ENCODE data around the gene CCSER2. TPM values are rescaled to one million over a fixed set of nuclear protein-coding genes. Genes with fewer than 3 reads are reported as not detected.
A peak's percentile ranks its signal among the peaks of the same experiment; 100 is the strongest.
"Not testable (repeated sequence)": the region's sequence is repeated elsewhere in the genome, so short reads cannot be mapped to it uniquely, and the experiment has no call there.

CCSER2 gene
- total RNA-seq, 1 experiment from 2014 or later: 14.5 TPM

DNA sequence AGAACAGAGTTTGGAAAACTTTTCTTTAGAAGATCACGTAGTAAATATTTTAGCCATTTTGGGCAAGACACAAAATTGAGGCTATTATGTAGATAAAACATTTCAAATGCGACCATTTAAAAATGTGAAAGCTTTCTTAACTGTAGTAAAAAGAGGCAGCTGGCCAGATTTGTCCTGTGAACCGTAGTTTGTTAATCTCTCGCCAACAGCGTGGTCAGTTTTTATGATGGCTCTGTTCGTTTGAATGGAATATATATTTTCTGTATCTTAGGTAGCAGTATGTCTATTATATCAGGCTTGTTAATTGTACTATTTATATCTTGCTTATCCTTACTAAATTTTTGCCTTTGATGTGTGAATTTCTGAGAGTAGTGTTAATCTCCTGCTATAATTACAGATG, 124.9 kb downstream of the CCSER2 start:
- no peak for DNase-seq (ENCODE audit: low read depth)

DNA sequence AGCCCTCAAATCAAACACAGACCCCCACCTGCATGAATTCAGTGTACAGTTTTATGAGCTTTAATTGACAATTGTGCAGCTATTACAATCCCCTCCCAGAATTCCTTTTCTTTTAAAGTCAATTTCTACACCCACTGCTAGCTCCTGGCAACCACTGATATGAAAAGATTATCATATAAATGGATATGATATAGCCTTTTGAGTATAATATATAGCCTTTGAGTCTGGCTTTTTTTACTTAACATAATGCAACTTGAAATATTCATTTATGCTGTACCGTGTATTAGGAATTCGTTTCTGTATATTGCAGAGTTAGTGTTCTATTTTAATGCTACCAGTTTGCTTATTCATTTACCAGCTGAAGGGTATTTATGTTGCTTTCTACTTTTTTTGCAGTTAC, 127.7 kb downstream of the CCSER2 start:
- no peak for DNase-seq (ENCODE audit: low read depth)

DNA sequence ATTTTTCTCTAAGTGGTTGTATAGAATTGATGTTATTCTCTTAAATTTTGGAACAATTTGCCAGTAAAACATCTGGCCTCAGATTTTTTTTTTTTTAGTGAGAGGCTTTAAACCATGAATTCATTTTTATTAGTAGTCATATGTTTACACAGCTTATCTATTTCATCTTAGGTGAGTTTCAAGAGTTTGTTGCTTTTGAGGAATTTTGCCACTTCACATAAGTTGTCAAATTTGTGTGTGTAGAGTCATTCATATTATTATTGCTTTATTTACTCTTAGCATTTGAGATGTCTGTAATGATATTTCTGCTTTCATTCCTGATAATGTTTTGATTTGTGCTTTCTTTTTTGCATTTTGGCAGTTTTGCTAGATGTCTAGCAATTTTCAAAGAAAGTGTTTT, 132.1 kb downstream of the CCSER2 start:
- DNase-seq (ENCODE audit: low read depth): no peak

DNA sequence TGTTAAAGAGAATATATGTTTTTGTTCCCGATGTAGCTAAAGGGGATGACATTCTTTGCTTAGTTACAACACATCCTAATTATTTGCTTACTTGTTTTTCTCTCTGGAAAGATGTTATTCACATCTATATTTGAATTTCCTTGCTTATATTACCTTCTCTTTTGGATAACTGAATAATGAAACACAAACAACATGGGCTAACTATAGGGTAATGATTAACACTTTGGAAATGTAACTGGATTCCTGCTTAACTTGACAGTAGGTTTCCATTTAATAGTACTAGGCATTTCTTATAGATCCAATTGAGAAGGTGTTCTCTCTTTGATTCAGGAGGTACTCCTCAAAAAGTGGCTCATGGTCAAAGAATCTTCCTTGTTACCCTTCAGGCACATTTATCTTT, 141.1 kb downstream of the CCSER2 start:
- no peak for DNase-seq (ENCODE audit: low read depth)

DNA sequence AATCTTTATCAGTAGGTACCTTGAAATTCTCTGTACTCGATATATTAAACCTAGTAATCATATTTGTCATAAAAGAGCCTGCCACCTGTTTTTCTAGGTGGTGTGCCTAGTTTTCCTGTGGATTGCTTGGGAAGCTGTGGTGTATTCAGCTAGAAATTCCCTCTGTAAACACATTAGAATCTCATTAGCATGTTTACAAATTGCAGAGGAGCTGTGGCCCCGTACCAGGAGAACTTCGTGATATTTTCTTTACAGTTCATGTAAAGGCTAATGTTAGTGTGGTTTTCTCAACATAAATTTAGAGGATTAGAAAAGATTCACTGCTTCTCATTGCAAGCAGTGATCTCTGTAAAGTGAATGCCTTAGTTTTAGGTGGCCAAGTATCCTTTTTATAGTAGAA, 144.7 kb downstream of the CCSER2 start:
- DNase-seq (ENCODE audit: low read depth): no peak

DNA sequence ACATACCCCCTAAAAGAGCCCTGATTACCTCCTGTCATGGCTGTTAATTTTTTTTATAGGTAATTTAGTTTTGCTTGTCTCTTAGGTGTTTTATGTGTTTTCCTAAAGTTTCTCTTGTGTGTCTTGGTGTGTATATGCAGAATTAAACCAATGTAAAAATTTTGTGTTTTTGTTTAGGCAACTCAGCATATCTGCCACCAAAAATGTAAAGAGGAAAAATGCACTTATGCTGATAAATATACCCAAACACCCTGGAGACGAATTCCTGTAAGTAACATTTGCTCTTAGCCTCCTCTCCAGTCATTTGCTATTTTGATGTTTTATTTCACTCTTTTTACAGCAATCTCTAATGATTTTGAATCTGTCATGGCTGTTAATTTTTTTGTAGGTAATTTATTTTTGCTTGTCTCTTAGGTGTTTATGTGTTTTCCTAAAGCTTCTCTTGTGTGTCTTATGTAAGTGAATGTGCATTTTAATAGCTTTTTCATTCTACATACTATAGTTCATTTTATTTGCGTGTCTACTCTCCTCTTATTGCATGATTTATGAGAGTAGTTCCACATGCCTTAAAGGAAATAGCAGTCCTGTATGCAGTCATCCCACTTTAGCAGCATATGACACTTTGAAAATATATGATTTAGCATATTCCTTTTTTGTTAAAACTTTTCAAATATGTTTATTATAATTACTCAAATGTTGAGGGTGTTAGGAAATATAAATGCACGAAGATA, 149.2 kb downstream of the CCSER2 start:
- no peak for DNase-seq (ENCODE audit: low read depth)

DNA sequence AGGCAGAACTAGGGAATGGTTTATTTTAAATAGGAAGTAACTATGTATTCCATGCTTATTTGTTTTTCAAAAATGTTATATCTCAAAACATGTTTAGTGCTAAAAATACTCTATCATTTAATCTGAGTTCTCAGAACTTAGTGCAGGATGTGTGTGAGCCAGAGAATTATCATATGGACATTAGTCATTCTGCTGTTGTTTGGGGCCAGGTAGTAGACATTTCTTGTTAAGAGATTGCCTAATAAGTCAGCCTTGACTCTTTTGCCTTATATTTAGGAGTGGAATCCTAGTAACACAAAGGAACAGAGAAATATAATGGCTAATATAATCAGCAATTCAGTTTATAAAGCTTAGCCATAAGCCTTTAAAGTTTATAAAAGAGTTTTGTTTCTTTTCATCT, 149.8 kb downstream of the CCSER2 start:
- no peak for DNase-seq (ENCODE audit: low read depth)

DNA sequence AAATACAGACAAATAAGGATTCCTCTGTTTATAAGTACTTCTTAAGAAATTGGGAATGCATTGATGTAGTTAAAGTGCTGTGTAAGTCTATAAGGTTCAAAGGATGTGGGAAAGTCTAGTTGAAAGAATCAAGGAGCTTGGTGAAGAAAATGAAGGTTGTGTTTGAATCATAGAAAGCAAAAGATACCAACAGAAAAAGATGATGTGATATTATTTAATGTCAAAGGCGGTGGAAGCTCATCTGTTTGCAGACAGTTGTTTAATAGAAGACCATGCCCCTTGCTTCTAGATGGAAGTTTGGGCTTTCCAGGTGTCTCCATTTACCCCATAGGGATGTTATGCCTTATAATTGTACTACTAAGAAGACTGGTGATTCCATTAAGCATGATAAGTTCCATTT, 150.3 kb downstream of the CCSER2 start:
- no peak for DNase-seq (ENCODE audit: low read depth)

DNA sequence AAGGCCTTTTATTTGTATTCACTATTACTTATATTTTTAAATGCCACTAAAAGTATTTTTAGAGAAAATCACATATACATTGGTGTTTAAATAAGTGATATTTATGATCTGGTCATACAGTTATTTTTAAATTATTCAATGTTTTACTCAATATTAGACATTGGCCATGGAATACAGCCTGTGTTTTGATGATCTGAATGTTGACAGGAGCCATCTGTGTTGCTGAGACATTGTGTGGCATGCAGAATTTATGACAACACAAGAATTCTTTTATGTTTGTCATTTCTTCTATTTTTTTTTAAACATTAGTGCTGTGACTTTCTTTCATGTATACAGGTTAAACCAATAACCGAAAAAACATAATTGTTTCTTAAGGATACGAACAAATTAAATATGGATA, 156.2 kb downstream of the CCSER2 start:
- no peak for DNase-seq (ENCODE audit: low read depth)

DNA sequence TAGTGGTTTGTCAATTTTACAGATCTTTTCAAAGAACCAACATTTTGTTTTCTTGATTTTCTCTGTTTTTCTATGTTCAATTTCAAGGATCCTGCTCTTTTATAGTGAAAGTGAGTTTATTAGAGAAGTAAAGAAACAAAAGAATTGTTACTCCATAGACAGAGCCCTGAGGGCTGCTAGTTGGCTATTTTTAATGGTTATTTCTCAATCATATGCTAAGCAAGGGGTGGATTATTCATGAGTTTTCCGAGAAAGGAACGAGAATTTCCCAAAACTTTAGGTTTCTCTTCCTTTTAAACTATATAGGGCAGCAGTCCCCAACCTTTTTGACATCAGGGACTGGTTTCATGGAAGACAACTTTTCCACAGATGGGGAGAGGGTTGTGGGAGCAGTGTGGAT, 165.0 kb downstream of the CCSER2 start:
- DNase-seq (ENCODE audit: low read depth): no peak

DNA sequence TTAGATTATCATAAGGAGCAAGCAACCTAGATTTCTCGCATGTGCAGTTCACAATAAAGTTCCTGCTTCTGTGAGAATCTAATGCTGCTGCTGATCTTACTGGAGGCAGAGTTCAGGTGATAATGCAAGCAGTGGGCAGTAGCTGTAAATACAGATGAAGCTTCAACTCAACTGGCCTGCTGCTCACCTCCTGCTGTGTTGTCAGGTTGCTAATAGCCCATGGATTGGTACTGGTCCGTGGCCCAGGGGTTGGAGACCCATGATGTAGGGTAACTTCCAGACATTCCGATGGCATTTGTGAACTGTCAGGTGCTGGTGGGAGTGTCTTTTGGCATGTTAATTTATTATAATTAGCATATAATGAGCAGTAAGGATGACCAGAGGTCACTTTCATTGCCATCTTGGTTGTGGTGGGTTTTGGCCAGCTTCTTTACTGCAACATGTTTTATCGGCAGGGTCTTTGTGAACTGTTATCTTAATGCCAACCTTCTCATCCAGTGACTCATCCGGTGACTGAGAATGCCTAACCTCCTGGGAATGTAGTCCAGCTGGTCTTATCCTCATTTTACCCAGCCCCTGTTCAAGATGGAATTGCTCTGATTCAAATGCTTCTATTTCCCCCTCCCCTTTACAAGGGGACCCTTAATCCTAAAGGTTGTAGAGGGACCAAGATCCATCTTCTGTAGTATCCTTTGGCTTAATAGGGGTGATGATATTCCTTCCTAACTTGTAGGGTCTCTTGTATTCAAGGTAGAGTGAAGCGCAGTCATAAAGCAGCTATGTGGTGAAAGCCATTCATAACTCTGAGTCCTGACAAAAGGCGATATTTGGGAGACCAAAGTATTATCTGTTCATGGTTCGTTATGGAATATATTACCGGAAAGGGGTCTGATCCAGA, 165.8 kb downstream of the CCSER2 start:
- DNase-seq (ENCODE audit: low read depth): peak; percentile 77

DNA sequence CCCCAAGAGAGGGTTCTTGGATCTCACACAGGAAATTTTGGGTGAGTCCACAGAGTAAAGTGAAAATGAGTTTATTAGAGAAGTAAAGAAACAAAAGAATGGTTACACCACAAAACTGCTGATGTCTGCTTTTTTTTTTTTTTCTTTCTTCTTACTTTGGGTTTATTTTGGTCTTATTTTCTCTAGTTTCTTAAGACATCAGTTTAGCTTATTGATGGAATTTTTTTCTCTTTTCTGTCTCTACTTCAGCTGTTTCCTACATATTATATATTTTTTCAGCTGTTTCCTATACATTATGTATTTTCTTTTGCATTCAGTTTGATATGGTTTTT, 166.4 kb downstream of the CCSER2 start:
- DNase-seq (ENCODE audit: low read depth): no peak

DNA sequence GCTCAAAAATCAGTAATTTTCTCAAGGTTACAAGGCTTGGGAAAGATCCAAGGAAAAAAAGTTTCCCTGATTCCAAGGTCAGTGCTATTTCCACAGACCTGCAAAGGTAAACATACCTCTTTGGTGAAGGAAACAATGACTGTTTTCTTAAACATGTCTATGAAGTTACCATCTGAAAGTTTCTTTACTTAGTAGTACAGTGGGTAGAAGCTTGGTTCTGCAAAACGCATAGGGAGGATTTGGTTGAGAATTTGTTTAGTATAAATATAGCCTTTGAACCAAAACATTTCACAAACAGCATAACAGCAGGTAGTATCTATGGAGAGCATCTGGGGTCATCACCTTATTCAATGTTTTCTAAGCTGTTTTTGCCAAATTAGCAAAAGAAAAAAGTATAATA, 169.6 kb downstream of the CCSER2 start:
- no peak for DNase-seq (ENCODE audit: low read depth)

DNA sequence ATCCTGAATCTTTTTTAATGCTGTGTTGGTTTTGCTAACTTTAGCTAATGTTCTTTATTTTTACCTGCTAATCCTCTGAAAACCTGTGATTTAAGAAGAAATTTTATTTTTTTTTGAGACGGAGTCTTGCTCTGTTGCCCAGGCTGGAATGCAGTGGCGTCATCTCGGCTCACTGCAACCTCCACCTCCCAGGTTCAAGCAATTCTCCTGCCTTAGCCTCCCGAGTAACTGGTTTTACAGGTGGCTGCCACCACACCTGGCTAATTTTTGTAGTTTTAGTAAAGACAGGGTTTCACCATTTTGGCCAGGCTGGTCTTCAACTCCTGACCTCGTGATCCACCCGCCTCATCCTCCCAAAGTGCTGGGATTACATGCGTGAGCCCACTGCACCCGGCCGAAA, 170.7 kb downstream of the CCSER2 start:
- DNase-seq (ENCODE audit: low read depth): not testable (repeated sequence)

DNA sequence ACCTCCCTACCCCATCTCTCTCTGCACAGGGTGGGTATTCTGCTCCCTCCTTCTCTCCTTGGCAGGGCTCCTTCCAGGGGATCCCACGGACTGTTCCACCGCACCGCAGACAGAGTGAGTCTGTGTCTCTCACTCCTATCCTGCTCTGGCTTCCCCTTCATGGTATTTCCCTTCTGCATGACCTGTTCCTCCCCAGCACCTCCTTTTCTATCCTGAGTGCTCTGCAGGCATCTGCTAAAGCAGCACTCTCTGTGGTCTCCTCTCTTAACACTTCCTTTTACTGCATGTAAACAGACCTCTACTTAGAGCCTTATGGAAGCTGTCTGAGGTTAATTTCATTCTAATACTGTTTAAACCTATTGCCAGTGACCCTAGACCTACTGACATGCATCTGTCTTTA, 171.5 kb downstream of the CCSER2 start:
- DNase-seq (ENCODE audit: low read depth): no peak

DNA sequence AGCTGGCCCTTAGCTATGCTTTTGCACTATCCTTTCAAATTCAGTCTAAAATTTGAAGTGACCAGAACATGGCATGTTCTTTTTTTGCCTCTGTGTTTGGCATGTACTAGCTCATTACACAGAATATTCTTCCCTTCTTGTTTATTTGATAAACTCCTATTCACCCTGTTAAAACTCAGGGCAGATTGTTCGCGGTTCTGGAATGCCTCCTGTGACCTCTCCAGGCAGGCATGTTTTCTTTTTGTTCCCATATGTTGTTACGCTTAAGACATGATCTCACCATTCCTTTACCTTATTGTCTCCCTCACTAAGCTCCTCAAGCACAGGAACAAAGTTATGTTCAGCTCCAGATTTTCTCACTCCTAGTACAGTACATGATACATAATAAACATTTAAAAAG, 181.7 kb downstream of the CCSER2 start:
- DNase-seq (ENCODE audit: low read depth): no peak

DNA sequence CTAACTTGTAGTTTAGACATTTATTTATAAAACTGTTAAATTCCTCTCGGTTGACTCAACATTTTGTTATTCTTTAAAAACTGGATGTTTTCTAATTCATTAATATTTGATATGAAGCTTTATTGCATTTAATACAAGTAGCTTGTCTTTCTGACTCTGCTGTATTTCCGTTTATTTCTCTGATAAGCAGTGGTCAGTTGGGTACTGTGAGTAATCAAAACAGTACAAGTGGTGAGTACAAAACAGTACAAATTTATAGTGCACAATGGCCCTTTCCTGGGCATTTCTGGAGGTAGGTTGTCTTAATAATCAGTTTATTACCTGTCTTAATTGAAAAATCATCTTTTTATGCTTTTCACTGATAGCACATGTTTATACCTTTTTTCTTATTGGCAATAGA, 182.7 kb downstream of the CCSER2 start:
- no peak for DNase-seq (ENCODE audit: low read depth)

DNA sequence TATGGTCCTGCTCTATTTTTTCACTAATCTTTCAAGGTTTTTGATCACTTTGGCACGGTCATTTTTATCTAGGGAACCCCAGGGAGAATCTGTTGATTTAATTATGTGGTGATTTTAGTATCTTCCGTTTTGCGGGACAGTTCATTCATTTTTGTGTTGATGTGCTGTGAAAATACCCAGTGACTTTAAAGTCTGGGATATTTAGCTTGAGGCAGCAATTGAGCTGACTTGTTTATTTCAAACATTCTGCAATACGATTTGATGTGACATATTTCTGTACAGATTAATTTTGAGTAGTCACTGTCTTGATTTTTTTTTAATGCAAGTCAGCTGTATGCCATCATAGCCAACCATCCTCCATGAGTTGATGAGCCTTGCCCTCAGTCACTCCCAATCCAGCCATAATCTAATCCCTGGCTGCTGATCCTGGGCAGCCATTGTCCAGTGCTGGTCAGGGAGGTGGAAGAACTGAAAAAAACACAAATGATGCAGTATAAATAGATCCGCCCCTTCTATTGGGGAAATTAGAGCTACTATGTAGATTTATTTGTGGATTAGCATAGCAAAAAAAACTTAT, 183.4 kb downstream of the CCSER2 start:
- DNase-seq (ENCODE audit: low read depth): no peak

DNA sequence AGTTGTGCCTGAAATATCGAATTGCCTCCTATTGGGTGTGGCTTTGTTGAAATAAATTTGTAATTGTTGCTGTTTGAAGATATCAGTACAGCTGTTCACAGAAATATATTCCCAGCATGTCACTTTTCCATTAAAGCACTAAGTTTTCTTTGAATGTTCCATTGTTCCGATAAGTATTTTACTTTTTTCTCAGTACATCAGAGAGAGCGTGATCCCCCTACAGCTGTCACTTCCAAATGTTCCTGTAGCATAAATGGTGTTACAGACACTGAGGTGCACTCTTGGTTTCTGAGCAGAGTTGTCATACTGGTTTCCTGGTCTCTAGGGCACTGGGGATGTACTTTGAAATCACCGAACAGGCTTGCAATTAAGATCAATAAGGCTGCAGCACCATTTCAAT, 189.2 kb downstream of the CCSER2 start:
- no peak for DNase-seq (ENCODE audit: low read depth)

DNA sequence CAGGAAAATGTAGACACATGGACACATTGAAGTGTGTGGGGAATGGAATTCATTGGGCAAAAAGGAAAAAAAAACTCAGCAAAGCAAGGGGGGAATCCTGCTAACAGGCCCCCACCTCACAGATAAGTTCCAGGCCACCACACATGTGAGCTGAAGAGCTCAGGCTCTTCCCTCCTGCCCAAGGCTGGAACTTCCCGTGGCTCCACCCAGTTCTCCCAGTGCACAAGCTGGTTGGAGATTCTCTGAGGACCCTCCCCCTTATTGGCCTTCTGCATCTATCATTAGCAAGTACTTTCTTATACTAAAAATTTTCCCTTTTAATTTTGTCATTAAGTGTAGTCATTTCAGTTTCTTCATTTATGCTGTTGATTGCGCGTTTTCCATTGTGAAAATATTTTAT, 190.8 kb downstream of the CCSER2 start:
- DNase-seq (ENCODE audit: low read depth): no peak

DNA sequence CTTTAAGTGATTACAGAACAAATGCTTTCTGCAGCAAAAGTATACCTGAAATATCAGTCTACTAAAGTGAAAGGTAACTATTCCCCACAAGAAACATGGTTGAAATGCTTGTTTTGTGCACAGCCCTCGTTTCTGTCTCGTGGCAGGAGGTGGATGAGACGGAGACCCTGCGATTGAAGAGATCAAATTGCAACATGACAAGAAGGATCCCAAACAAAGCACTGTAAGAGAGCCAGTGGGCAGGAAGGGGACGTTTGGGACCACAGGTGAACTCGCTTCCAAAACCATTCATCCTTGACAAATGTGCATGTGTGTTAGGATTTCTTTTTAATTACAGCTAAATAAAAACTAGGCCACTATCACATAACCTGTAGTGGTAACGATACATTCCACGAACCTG, 192.6 kb downstream of the CCSER2 start:
- DNase-seq (ENCODE audit: low read depth): no peak

DNA sequence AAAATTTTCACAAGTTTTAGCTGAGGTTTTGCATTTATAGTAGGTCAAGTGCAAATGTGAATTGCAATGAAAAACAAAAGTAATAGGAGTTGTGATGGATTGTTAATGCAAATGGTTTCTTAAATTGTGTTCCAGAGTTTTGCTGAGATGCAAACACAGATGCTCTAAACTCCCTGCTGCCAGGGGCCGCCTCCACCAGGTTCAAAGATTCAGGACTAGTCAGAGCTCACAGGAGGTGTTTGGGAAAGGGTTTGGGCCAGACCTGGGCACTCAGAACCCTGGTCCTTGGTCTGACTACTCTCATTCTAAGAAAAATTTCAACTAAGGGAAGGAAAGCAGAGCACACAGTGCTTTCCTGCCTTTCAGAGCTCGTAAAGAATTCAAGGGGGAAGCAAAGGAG, 193.1 kb downstream of the CCSER2 start:
- DNase-seq (ENCODE audit: low read depth): no peak
